GM12874 (cell line): Measurements from ENCODE around the gene LDLRAD4.

Experiments used
- CTCF ChIP-seq: IDR thresholded peaks from 2 replicates; pipeline ENCODE4 v1.5.1; 2011; ENCODE audit warnings: low read depth, mild to moderate bottlenecking, control low read depth, low read length, moderate library complexity; ENCODE audit not compliant: insufficient read depth

The LDLRAD4 gene

GRCh38 chr18:13638719-13639595 is 420.4 kb downstream of the LDLRAD4 start:
- TF ChIP-seq CTCF, result no peak

DNA sequence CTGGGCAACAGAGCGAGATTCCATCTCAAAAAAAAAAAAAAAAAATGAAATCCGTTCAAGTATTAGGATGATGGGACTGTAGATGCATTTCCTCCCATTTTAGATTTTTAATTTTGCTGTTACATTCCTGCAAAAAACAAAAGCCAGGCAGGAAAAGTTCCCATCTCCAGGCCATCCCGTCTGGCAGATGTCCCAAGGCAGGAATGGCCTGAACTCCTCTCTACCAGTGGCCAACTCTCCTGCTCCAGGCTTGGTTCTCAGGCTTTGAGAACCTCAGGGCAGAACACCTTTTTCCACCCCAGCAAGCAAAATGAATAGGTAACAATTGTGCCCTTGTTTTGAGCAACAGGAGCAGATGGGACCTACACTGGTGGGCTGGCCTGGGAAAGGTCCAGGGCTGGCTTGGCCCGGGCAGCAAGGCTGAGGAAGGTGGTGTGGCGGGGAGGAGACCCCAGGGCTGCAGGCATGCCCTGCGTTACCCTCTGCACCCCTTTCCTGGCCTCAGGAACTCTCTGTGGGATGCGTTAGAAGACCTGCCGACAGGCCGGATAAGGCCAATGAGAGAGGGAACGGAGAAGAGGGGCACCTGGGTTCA is 421.8 kb downstream of the LDLRAD4 start:
- TF ChIP-seq CTCF, result no peak

DNA sequence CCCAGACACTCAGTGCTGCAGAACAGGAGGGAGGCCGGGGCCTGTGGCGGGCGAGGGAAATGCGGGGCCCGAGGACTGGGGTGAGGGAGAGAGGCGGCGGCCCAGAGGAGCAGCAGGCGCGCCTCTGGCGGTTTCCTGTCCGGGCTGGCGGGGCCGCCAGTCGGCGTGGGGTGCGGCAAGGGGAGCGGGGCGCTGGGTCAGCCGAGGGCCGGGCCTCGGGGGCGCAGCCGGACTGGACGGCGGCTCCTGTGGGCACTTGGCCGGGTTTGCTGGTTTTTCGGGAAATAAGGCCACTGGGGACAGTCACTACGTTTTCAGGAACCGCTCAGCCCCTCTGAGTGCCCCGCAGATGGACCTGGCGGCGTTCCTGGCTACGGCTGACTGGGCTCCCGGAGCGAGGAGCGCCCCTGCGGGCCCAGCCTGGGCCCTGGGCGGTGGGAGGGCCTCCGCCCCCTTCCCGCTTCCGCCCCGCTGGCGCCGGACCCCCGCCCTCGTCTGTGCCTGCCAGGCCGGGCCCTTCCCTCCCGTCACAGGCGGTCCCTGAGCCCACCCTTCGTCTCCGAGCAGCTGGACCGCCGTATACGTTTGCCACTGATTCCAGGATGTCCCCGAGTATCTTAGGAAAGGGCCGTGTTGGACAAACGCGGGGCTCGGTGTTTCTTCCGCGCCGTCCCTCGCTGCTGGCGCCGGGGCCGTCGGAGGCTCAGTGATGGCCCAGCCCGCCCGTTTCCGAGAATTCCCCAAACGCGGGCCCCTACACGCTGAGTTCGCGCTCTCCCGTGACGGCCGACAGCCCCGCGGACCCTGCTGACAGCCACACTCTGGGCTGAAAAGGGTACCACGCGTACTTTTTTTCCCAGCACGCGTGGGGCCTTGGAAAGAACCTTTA is 423.2 kb downstream of the LDLRAD4 start:
- no peak for TF ChIP-seq CTCF

DNA sequence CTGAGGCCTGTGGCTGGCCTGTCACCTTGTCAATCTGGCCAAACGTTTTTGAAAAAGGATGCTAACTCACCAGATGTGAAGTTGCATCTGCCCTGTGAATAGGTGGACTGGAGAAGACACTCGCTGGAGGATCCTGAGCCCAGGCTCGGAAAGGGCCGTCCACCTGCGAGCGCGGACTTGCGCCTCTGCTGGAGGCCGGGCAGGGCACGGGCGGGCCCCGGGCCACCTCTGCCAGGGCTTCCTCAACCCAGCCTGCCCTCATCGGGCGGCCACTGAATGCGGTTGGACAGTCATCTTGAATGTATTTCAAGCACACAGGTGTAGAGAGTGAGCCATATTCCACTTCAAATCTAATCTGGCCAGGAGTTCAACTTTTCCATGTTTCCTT is 423.9 kb downstream of the LDLRAD4 start:
- TF ChIP-seq CTCF, result no peak

- no peak for TF ChIP-seq CTCF
Measured at GRCh38 chr18:13643261-13643751, 424.7 kb downstream of the LDLRAD4 start.

DNA sequence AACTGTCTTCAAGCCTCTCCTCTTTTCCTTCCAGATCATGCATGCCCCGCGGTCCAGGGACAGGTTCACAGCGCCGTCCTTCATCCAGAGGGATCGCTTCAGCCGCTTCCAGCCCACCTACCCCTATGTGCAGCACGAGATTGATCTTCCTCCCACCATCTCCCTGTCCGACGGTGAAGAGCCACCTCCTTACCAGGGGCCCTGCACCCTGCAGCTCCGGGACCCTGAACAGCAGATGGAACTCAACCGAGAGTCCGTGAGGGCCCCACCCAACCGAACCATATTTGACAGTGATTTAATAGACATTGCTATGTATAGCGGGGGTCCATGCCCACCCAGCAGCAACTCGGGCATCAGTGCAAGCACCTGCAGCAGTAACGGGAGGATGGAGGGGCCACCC is 426.5 kb downstream of the LDLRAD4 start:
- TF ChIP-seq CTCF, result no peak

DNA sequence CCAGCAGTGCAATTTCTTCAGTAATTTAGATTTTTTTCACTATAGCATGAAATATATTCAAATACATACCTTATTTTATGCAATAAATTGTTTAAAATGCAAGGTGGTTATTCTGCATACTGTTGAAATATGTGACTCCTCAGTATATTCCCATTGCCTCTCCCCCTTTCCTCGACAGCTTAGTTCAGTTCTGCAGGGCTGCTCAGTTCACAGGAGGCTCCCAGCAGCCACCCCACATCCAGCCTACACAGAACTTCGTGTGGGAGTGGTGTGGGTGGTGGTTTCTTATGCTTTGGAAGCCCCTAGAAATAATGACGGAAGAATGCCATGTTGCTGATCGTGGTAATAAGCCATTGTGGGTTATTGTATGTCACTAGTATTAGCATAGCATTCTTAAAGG is 428.1 kb downstream of the LDLRAD4 start:
- no peak for TF ChIP-seq CTCF
